ENCODE results near the gene FTSJ1. TPM values are rescaled to one million over a fixed set of nuclear protein-coding genes. Genes with fewer than 3 reads are reported as not detected.

The FTSJ1 gene
- polyA plus RNA-seq, 4 donors = 33.7 to 46.1 (median 37.9) TPM

DNA sequence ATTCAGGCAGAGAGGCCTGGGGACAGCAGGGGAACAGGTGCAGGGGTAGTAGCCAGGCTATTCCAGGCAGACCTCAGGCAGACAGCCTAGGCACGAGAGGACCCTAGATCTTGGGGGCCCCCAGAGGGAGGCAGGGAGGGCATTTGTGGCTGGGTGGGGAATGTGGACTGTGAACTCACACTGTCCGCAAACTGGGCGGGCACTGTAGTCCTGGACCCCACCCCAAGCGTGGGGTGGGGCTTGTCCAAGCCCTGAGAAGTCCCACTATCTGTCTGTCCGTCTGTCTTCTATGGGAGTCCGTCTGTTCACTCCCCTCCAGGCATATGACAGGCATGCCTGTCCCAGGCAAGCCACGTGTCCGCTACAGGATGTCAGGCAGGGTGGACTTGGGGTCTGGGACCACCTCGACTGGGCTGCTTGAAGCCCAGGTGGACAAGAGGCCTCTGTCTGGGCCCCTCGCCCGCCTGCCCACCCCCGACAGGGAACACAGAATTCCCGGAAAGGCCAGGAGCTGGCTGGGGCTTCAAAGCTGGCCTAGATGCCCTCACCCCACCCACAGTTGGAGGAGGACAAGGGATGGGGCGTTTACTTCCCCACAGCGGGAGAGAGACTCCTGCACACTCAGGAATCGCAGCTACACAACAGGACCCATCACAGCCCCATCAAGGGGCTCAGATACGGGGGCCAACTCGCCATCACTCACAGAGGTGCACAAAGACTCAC is 5.7 kb upstream of the FTSJ1 start, which contains the start of gene SLC38A5:
SLC38A5 (minus strand) TSS at position 151 of the 723 bp plus-strand sequence. CDS start 2,336 bp downstream, outside the sequence.
- DNase-seq (ENCODE audit: low read depth in 4 of 4, low spot score in 2 of 4) = no peak

- DNase-seq (ENCODE audit: low read depth in 4 of 4, low spot score in 2 of 4) = no peak
Observed at GRCh38 chrX:48470833-48471118, 5.2 kb upstream of the FTSJ1 start.

- no peak for DNase-seq (ENCODE audit: low read depth in 4 of 4, low spot score in 2 of 4)
Observed at GRCh38 chrX:48471504-48471903, 4.5 kb upstream of the FTSJ1 start.

DNA sequence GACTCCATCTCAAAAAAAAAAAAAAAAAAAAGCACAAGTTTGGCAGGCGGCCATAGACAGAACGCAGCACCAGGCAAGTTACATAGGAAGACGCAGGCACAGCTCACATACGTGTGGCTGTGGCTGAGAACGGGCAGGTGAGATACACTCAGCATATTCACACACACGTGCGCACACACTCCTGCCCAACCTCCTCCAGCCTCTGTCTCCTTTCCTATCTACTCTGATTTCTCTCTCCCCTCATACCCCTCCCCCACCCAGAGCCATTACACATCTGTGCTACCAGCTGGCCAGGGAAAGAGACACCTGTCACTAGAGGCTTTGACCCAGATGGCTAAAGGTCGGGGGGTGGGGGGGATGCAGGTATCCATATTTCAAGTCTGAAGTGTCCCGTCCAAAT is 3.8 kb upstream of the FTSJ1 start:
- DNase-seq (ENCODE audit: low read depth in 4 of 4, low spot score in 2 of 4) = no peak

DNA sequence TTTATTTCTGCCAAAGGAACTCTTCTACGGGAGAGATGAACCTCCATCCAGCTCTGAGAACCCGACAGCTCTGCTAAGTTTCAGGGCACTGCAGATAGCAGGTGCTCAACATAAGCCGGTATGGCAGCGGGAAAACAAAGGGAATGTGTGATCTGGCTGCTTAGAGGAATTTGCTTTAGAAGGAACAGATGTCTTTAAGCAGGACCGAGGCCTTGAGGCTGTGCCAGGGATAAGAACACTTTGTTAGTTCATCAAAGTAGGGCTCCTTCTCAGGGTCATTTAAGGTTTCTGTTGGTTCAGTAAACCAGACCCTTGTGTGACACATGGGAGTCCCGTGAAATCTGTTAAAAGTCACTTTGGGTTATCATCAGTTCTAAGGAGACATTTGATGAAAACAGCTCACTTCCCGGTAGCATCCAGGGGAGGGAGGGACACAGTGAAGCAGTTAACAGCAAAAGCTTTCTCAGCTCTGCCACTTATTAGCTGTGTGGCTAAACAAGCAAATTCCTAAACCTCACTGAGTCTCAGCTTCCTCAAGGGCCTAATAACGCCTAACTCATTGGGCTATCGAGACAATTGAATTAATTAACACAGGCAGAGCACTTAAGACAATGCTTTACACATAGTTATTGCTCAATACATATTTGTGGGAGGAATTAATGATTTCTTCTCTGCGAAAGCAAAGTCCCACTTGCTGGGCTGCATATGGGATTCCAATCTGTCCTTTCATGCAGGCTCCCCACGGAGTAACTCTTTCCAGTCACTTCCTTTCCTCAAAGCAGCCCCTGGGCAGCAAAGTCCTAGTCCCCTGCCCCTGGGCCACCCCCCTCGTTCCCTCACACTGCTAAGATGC is 2.9 kb upstream of the FTSJ1 start:
- DNase-seq (ENCODE audit: low read depth in 4 of 4, low spot score in 2 of 4) = no peak

- DNase-seq (ENCODE audit: low read depth in 4 of 4, low spot score in 2 of 4) = no peak
Observed at GRCh38 chrX:48473704-48473990, 2.4 kb upstream of the FTSJ1 start.

DNA sequence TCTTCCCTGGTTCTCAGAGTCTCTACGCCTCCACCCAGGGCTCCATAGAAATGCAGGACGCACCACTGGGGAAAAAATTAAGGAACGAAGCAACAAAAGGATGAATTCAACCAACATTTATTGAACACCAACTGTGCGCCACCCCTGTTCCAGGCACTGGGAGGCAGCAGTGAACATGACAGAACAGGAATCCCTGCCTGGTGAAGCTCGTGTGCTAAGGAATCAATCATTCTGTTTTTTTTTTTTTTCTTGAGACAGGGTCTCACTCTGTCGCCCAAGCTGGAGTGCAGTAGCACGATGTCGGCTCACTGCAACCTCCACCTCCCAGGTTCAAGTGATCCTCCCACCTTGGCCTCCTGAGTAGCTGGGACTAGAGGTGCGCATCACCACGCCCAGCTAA is 1.9 kb upstream of the FTSJ1 start:
- no peak for DNase-seq (ENCODE audit: low read depth in 4 of 4, low spot score in 2 of 4)

- DNase-seq (ENCODE audit: low read depth in 4 of 4, low spot score in 2 of 4) = no peak
Observed at GRCh38 chrX:48474581-48474980, 1.4 kb upstream of the FTSJ1 start.

- DNase-seq (ENCODE audit: low read depth in 4 of 4, low spot score in 2 of 4) = no peak
Observed at GRCh38 chrX:48475296-48475695, 703 bp upstream of the FTSJ1 start.

- no peak for DNase-seq (ENCODE audit: low read depth in 4 of 4, low spot score in 2 of 4)
Observed at GRCh38 chrX:48476919-48477318, 920 bp downstream of the FTSJ1 start.

- DNase-seq (ENCODE audit: low read depth in 4 of 4, low spot score in 2 of 4) = no peak
Observed at GRCh38 chrX:48477960-48478755, 2.2 kb downstream of the FTSJ1 start.

DNA sequence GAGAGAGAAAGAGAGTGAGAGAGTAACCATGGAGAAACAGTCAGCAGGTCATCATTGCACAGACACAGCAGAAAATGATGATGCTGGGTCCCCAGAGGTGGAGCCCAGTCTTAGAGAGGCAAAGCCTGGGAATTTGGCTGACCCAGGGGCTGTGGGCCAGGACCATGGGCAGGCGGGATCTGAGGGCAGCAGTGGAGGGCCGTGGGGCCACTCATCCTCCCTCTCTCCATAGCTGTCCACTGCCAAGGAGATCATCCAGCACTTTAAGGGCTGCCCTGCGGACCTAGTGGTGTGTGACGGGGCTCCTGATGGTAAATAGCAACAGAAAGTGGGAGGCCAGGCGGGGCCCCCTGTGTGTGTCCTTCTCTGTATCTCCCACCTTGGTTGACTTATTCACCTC is 2.8 kb downstream of the FTSJ1 start:
- DNase-seq (ENCODE audit: low read depth in 4 of 4, low spot score in 2 of 4) = no peak

GRCh38 chrX:48480142-48480541 is 4.1 kb downstream of the FTSJ1 start:
- no peak for DNase-seq (ENCODE audit: low read depth in 4 of 4, low spot score in 2 of 4)

DNA sequence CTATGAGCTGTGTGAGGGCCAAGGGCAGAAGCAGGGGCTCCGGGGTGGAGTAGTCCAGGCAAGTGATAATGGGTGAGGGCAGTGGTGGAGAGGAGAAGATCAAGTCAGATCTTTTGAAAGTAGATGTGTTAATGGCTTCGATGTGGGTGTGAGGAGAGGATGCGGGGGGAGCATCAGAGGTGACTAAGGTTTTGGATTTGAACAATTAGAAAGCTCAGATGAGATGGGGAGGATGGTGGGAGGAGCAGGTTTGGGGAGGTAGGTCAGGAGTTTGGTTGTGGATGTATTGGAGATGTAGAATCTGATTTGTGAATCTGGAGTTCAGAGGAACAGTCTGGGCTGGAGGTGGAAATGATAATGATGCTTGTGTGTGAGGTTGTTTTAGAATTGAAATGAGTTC is 4.6 kb downstream of the FTSJ1 start:
- DNase-seq (ENCODE audit: low read depth in 4 of 4, low spot score in 2 of 4) = no peak

DNA sequence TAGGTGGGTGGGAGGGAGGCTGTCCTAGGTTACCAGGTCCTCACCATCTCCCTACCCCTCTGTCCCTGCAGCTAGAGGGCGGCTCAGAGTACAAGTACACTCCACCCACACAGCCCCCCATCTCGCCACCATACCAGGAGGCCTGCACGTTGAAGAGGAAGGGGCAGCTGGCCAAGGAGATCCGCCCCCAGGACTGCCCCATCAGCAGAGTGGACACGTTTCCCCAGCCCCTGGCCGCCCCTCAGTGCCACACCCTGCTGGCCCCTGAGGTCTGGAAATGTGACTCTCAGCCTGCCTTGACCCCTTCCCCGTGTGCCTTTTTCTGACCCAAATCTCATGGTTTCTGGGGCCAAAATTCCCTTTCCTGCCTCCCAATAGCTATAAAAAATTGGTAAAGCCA is 6.5 kb downstream of the FTSJ1 start:
- no peak for DNase-seq (ENCODE audit: low read depth in 4 of 4, low spot score in 2 of 4)

- DNase-seq (ENCODE audit: low read depth in 4 of 4, low spot score in 2 of 4) = no peak
Observed at GRCh38 chrX:48487362-48487798, 11.4 kb downstream of the FTSJ1 start.

DNA sequence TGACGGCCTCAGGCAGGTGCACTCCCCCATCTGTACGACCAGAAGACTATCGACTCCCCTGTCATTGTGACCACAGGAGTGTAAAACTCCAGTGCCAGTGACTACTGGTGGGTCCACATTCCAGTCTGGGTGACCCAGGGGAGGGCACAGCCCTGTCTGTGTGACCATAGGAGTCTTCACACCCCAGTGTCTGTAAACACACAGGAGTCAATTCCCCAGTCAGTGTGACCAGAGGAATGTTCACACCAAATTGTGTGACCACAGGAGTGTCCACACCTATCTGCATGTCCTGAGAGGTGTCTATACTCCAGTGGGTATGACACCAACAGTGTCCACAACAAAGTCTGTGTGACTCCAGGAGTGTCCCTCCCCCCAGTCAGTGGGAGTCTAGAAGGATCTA is 12.0 kb downstream of the FTSJ1 start:
- no peak for DNase-seq (ENCODE audit: low read depth in 4 of 4, low spot score in 2 of 4)

DNA sequence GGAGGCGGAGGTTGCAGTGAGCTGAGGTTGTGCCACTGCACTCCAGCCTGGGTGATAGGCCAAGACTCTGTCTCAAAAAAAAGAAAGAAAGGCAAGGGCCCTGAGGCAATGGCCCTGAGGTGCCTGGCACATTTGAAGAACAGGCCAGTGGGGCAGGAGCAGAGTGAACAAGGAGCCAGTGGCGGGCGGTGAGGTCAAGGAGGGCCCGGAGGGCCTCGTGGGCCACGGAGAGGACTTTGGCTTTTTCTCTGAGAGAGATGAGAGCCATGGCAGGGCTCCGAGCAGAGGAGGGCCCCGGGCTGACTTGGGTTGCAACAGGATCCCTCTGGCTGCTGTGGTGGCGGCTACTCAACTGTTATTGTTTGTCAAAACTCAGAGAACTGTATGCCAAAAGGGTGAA is 13.3 kb downstream of the FTSJ1 start:
- DNase-seq (ENCODE audit: low read depth in 4 of 4, low spot score in 2 of 4) = no peak

DNA sequence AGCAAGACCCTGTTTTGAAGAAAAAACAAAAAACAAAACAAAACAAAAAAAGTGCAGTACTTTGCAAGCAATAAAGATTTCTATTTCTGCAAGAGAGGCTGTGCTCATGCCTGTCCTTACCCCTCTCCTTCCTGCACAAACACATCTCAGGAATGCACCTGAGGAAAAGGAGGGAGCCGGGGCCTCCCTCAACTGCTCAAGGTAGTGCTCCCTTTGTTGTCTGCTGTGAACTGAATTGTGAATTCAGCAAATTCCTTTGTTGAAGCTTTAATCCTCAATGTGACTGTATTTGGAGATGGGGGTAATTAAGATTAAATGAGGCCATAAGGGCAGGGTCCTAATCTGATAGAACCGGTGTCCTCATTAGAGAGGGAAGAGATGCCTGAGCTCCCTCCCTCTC is 13.9 kb downstream of the FTSJ1 start:
- no peak for DNase-seq (ENCODE audit: low read depth in 4 of 4, low spot score in 2 of 4)

GRCh38 chrX:48490661-48491060 is 14.7 kb downstream of the FTSJ1 start:
- no peak for DNase-seq (ENCODE audit: low read depth in 4 of 4, low spot score in 2 of 4)

GRCh38 chrX:48491809-48492208 is 15.8 kb downstream of the FTSJ1 start:
- no peak for DNase-seq (ENCODE audit: low read depth in 4 of 4, low spot score in 2 of 4)

Data from left renal cortex interstitium (tissue), 4 donors.